ENCODE measurements around the gene HOXA5.

Gene HOXA5

DNA sequence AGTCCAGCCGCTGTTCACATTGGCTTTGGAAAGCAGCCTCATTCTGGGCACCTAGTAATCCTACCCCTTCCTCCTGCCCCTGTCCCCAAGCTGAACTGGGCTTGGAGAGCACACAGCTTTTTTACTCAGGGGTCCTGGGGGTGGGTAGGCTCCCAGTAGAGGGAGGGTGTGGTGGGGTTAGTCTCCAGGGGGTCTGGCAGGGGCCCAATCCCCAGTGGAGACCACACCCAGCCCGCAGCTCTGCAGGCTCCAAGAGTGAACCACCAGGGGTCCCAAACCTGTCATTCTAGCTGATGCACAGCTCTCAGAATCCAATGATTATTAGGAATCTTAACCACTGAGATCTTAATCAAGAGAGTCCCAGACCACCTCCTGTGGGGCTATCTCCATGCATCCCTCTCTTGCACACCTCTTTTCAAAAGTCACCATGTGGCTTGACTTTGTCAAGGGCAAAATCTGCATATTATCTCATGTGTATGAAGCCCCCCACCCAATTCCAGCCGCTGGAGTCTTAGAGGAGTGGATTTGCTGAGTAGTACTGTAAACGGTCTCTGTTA, 38.9 kb upstream of the HOXA5 start:
- no peak for DNase-seq

DNA sequence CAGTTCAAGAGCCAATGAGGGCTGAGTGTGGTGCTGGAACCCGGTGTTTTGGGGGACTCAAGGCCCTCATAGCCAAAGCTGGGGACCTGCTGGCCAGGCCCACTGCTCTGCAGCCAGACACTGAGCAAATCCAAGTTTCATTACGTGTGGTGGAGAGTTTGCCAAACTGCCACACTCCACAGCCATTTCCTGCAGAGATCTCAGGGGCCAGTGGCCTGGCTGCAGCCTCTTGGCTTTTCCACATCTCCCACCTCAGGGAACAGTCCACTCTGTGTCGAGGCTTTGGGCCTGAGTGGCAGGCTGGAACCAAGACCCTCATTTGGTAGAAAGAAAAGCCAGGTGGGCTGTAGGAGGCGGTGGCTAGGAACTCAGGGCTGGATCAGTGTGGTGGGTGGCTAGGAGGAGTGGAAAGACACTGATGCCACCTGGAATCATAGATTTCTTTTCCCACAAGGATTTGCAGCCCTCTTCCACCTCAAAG, 38.4 kb upstream of the HOXA5 start:
- no peak for DNase-seq

- no peak for DNase-seq
These were observed 37.2 kb upstream of the HOXA5 start for GRCh38 chr7:27180431-27181420.

DNA sequence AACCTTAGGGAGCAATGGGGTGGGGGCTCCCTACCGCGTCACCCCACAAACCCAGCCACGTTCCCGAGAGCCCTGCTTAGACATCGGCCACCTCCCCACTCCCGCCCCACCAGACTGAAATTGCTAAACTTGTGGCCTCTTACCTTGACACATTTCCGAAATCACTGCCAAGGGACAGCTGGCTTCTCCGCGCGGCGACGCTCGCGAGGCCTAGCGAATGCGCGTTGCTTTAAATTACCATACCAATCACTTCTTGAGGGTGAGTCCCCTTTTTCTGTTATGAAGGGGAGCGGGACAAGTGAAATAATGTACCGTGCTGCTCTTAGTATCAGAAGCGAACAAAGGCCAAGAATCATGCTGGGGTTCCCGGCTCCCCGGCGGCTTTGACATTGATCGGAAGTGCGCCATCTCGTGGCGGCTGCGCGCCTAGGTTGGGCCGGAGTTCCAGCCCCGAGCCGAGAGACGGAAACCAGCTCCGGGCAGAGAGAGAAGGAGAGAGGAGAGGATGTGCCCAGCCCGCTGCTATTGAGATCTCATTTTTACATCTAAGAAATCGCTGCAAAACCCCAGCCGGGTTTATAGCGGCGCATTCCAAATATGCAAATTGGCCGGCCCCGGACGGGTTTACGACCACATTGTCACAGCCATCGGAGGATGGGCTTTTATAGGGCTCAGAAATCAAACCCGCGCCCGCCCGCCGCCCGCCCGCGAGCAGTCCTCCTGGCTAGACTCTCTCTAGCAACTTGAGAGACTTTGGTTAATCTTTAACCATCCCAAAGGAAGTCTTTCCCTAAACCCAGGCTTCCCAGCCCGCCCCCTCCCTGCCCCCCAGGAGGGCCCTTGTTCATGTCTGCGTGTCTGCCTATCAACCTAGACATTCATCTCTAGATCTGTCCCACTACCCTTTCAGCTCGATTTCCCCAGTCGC, 36.3 kb upstream of the HOXA5 start:
- DNase-seq, result peak; percentile 76

DNA sequence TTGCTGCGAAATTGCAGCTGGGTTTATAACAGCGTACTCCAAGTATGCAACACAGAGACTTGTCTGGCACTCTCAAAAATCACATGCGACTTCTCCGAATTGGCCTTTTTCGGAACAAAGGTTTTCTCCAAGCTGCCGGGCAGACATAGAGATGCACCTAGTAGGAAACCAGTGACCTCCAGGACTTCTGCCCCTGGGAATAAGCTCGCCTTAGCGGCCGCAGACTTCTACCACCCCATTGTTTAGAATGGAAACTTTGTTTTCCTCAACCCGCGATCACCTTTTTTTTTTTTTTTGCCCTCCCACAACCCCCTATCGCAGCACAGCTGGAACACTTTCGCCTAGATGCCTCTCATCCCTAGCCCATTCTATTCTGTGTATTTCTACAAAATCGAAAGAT, 35.5 kb upstream of the HOXA5 start:
- no peak for DNase-seq

GRCh38 chr7:27178366-27178765, 34.9 kb upstream of the HOXA5 start:
- DNase-seq, result no peak

DNA sequence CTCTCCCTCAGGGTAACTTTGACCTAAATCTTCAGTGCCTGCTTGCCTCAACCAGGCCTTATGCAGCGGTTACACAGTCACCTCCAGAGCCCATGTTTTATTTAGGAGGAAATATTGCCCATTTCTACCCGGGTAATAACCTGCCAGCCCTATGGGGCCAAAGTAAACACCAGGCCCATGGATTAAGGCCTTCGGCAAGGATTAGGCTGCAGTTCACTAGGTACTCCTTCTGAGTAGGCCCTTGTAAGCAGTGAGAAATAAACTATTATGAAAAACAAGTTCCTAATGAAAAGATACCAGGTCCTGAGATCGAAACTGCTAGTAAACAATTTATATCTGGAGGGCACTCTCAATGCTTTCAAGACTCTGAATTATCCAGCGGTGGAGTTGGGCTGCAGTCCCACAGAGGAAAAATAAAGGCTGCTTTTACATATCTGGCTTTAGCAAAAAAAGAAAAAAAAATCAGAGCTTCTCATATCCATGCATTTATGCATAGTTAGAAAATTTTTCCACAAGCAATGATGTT, 34.4 kb upstream of the HOXA5 start:
- DNase-seq, result no peak

DNA sequence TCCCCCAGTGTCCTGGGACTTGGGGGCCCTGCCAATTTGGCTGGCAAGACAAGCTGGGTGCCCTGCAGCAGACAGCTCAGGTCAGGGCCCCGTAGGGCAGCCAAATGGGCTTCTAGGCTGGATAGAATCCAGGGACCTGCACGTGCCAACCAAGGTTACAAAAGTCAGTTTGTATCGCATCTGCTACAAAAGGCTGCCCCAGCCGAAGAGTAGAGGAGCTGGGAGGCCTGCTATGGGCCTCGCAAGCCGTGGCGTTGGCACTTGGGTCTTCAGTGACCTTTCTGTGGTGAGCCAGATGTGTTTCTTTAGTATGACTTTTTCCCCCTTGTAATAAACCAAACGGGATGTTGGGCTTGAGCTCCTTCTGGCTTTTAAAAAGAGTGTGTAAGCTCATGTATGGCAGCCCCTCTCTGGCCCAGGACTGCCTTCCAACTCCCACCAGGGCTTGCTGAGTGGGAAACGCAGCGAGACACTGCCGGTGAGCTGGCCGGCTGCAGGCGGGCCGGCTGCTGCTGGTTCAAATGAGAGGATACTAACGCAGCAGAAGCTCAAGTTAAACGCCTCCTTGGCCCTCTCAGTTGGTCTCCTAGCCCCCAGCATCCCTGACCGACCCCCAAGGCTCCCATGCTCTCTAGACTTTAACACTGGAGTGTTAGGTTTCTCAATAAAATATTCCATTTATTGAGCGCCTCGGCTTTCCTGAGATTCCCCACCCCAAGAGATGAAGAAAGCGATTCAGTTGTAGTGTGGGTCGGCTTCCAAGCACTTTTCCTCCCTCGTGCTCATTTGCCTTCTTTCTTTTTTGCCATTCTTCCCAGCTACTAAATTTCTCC, 33.7 kb upstream of the HOXA5 start:
- no peak for DNase-seq

DNA sequence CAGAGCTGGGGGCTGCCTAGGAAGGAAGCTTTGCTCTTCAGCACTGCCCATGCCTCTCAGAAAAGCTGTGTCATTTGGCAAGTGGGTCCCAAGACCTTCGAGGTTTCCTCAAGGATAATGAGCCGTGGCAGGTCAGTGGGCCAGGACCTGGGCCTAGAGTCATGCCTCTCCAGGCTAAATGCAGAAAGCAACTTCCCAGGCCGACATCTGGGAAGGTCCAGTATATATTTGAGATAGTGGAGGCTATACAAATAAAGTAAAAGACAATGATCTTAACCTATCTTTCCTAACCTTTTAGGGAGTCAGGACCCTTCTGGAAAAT, 33.0 kb upstream of the HOXA5 start:
- DNase-seq, result no peak

GRCh38 chr7:27175626-27176523, 32.4 kb upstream of the HOXA5 start:
- DNase-seq, result no peak

DNA sequence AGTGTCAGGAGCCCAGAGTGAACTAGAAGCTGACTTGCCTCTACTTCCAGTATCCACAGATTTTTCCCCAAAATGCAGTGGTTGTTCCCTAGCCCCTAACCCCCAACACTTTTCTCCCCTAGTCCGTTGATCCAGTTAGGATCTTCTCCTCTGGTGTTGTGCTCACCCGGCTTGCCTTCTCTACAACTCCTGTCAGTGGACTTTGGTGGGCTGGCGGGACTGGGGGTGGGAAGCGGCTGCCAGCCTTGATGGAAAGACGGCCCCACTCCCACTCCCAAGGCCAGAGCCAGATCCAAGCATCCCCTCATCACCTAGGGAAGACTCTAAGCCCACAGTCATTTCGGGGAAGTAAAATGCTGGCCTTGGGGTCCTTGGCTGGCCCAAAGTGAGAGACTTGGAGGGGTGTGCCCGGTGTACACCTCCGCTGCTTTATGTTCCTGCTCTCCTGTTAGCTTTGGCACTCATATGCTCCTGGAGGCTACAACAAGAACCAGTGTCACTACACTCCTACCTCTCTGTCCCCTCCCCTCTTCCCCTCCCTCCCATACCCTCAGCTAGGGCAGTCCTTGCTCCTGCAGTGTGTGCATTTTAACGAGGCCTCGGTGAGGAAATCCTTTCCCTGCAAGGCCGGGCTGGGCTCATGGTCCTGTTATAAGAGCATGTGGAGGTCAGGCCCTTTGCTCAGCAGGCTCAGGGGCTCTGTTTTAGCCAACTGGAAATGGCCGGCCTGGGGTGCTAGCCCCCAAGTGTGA, 31.6 kb upstream of the HOXA5 start:
- no peak for DNase-seq

DNA sequence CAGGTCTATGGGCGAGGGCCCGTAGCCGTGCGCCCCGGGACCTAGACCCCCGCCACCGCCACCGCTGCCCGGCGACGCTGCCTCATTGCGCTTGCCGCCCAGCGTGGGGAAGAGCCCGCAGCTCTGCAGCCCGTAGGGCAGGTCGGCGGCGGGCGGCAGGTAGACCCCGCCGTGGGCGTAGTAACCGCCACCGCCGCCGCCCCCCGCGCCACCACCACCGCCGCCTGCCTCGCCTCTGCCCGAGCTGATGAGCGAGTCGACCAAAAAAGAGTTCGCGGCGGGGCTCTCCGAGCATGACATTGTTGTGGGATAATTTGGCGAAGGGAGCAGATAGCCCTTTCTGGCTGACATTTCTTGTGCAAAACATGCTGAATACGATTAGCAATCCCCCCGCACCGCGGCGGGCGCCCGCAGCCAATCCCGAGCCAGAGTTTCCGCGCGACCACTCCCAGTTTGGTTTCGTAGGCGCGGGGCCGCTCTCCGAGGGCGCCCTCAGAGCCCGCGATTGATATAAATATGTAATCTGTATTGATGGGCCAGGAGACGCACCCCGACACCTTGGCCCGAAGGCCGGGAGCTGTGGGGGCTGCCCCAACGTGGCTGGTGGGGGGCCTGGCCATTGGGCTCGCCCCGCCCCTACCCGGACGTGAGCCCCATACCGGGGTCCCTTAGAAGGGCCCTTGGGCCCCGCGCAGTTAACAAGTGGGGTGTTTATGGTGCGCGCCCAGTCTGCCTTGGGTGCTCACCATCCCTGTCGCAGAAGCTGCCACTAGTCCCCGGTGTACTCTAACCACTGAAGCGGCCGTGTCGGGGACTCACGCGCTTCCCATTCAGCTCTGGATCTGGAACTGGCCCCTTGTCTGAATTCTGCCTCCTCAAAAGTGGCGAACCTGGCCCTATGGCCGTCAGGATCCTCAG, 30.7 kb upstream of the HOXA5 start, which contains the start of gene HOXA10:
Gene HOXA10, minus strand, starts transcription at position 365 of the 918 bp plus-strand sequence. Its CDS starts 14 bp downstream, at position 351.
- peak; percentile 55 for DNase-seq

DNA sequence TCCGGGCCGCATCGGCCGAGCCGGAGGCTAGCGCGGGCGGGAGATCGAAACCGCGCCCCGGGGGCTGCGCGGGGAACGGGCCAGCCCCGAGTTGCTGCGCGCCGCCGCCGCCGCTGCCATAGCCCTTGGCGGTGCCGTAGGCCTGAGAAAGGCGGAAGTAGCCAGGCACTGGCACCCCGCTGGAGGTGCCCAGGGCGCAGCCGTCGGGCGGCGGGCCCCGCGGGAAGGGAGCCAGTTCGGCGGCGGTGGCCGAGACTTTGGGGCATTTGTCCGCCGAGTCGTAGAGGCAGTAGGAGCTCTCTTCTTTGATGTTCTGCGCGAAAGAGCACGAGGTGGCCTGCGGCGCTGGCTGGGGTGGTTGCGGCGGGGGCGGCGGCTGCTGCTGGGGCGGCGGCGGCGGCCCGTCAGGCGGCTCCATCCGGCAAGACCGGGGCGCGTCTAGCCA, 30.1 kb upstream of the HOXA5 start:
- DNase-seq, result no peak

DNA sequence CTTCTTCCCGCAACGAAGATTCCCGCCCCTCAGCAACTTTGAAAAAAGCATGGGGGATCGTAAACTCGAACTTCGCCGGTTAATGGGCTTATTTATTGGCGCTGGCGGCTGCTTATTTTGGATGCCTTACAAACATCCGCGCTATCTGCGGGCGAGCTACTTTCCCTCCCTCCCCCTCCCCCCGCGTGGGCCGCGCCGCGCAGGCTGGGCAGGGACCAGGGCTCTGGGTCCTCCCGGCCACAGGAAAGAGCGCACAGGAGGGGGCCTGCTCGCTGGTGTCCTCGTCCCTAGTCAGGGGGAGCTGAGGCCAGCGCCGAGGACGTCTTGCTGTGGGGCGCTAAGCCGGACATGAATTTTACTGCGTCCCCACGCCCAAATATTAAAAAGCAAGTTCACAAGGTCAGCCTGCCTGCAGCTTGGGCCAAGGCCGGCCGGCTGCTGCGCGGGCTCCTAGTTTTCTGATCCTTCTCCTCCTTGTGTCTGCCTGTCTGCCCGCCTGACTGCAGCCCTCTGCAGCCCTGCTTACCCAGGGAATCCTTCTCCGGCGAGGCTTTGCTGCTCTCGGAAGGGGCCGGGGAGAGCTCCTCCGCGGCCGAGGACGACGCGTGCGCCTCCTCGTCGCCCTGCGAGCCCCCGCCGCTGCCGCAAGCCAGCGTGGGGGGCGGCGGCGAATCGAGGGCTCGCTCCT, 29.5 kb upstream of the HOXA5 start:
- DNase-seq, result peak; percentile 75

- no peak for DNase-seq
These were observed 28.9 kb upstream of the HOXA5 start for GRCh38 chr7:27172315-27172774.

GRCh38 chr7:27171637-27172314, 28.3 kb upstream of the HOXA5 start:
- DNase-seq, result no peak

- no peak for DNase-seq
These were observed 27.8 kb upstream of the HOXA5 start for GRCh38 chr7:27171325-27171636.
